IMR-90 (cell line): ENCODE results near the gene ZNF641. TPM values are rescaled to one million over a fixed set of nuclear protein-coding genes. Genes with fewer than 3 reads are reported as not detected.

ENCODE experiments used
- BHLHE40 ChIP-seq: fragments of 150-350 bp; IDR thresholded peaks from 2 replicates; pipeline ENCODE4 v1.6.1; 2016; ENCODE audit warnings: mild to moderate bottlenecking, low read depth, low read length
- microRNA-seq, 2 experiments: library from miRNA; stranded (forward) in 1 of 2; unstranded in 1 of 2; fragments of 10-50 nt in 1 of 2; fragments of <30 nt in 1 of 2; gene quantifications in 1 of 2; microRNA quantifications in 1 of 2; one replicate each; pipeline versions ENCODE3 to v1.1.0; 2013 to 2020; ENCODE audit not compliant: insufficient read depth in 1 of 2, insufficient read length in 1 of 2, unreplicated experiment in 1 of 2
- polyA plus RNA-seq, 3 experiments: library from polyadenylated mRNA; depleted of rRNA; stranded (reverse); fragments of >200 nt; gene quantifications; 2 replicates each; pipeline ENCODE4 v1.2.3, GENCODE V29; 2012; ENCODE audit warnings: low replicate concordance in 1 of 3
- small RNA-seq, 5 experiments: library from RNA; depleted of rRNA; stranded (forward); fragments of <200 nt; gene quantifications; one replicate each; pipeline ENCODE3, GENCODE V24; 2012
- total RNA-seq: library from RNA; depleted of rRNA; stranded (reverse); fragments of >200 nt; gene quantifications from 2 replicates; pipeline ENCODE4 v1.2.3, GENCODE V29; 2012; rRNA removed

ZNF641 gene
- total and polyA plus RNA-seq, 2 of the 4 experiments (the other 2 are of a cell fraction), result 2.5 to 5.2 TPM

GRCh38 chr12:48288387-48289268, 62.1 kb downstream of the ZNF641 start (continued):
- TF ChIP-seq BHLHE40, result no peak

Small RNA genes within 50 kb of the gene (microRNA-seq; reads per million reads assigned to microRNA genes)
- not detected for gene AC024257.2 (ENCODE audit: insufficient read depth, insufficient read length)

Small RNA genes within 50 kb of the gene (small RNA-seq; reads per million reads assigned to genes)
- 0 reads per million in 5 experiments for gene AC024257.2

Other genes starting within 250 kb of the ZNF641 start
- gene SENP1, start 244.8 kb downstream of the ZNF641 start, total RNA-seq, result 22.5 and 25.3 TPM in 2 replicates
- 6.9 and 7.2 TPM in 2 replicates for gene SENP1, start 244.8 kb downstream of the ZNF641 start, polyA plus RNA-seq (2012; rRNA removed)
- gene PFKM, start 231.6 kb downstream of the ZNF641 start, total RNA-seq, result 77.5 and 82.6 TPM in 2 replicates
- gene PFKM, start 231.6 kb downstream of the ZNF641 start, polyA plus RNA-seq (2012; rRNA removed), result 49.4 and 56.7 TPM in 2 replicates
- 20.8 and 26.7 TPM in 2 replicates for gene ASB8, start 193.4 kb downstream of the ZNF641 start, total RNA-seq
- 19.3 and 22.9 TPM in 2 replicates for gene ASB8, start 193.4 kb downstream of the ZNF641 start, polyA plus RNA-seq (2012; rRNA removed)
- under 0.01 and 0.18 TPM in 2 replicates for gene CCDC184, start 167.3 kb downstream of the ZNF641 start, total RNA-seq
- 0.22 TPM in 2 replicates for gene CCDC184, start 167.3 kb downstream of the ZNF641 start, polyA plus RNA-seq (2012; rRNA removed)
- gene OR10AD1, start 147.6 kb downstream of the ZNF641 start, total RNA-seq, result not detected in 2 replicates
- not detected in 2 replicates for gene OR10AD1, start 147.6 kb downstream of the ZNF641 start, polyA plus RNA-seq (2012; rRNA removed)
- not detected in 2 replicates for gene ANP32D, start 121.6 kb upstream of the ZNF641 start, total RNA-seq
- gene ANP32D, start 121.6 kb upstream of the ZNF641 start, polyA plus RNA-seq (2012; rRNA removed), result not detected in 2 replicates
- not detected in 2 replicates for gene C12orf54, start 131.6 kb upstream of the ZNF641 start, total RNA-seq
- not detected in 2 replicates for gene C12orf54, start 131.6 kb upstream of the ZNF641 start, polyA plus RNA-seq (2012; rRNA removed)
- gene OR8S1, start 174.7 kb upstream of the ZNF641 start, total RNA-seq, result not detected in 2 replicates
- not detected in 2 replicates for gene OR8S1, start 174.7 kb upstream of the ZNF641 start, polyA plus RNA-seq (2012; rRNA removed)
- not detected in 2 replicates for gene LALBA, start 219.1 kb upstream of the ZNF641 start, total RNA-seq
- gene LALBA, start 219.1 kb upstream of the ZNF641 start, polyA plus RNA-seq (2012; rRNA removed), result not detected in 2 replicates